Colonic mucosa (tissue), 4 donors: Measurements from ENCODE around the gene MCM3. TPM values are rescaled to one million over a fixed set of nuclear protein-coding genes. Genes with fewer than 3 reads are reported as not detected.

Experiments used
- DNase-seq: peaks from one replicate; pipeline ENCODE4 v3.0.0-alpha.2; 2020
- H3K27ac ChIP-seq: fragments of 200-600 bp; one replicate; pipeline ENCODE4 v1.8.0; 2021
- H3K27me3 ChIP-seq: fragments of 200-600 bp; one replicate; pipeline ENCODE4 v1.8.0; 2021
- H3K36me3 ChIP-seq: fragments of 200-600 bp; one replicate; pipeline ENCODE4 v1.8.0; 2021
- H3K4me1 ChIP-seq: fragments of 200-600 bp; one replicate; pipeline ENCODE4 v1.8.0; 2021; ENCODE audit warnings: mild to moderate bottlenecking
- H3K4me3 ChIP-seq: fragments of 200-600 bp; one replicate; pipeline ENCODE4 v1.8.0; 2021
- H3K9ac ChIP-seq, 2 donors: one replicate each; pipeline ENCODE4 v1.7.0; 2013; ENCODE audit warnings: control low read depth in 2 of 2, low read depth in 2 of 2, low read length in 2 of 2
- H3K9me3 ChIP-seq: fragments of 200-600 bp; one replicate; pipeline ENCODE4 v1.8.0; 2021
- CTCF ChIP-seq: fragments of 200-600 bp; IDR thresholded peaks from one replicate; pipeline ENCODE4 v1.8.0; 2022; ENCODE audit warnings: antibody characterized with exemption, mild to moderate bottlenecking
- intact Hi-C: fragments of 100-400 bp; cut with DNase I; formaldehyde crosslinking; loops from one replicate; pipeline ENCODE4 v1.14.1; 2022
- total RNA-seq, 2 donors: library from RNA; stranded (reverse); fragmentation: NEBNext Ultra II Directional in 1 of 2; extraction: Animal tissue kit (Norgen Biotek cat#: 25700) in 1 of 2; gene quantifications; one replicate each; pipeline ENCODE4 v1.2.1, GENCODE V29; 2021
- donor health status: healthy.
- donor health status: DM: no; HTN: no; CAD: no.
- donor health status: DM: no; HTN: no; CAD: no.

The MCM3 gene
- total RNA-seq, 2 donors from 2014 or later: 28.9 to 117 TPM

DNA sequence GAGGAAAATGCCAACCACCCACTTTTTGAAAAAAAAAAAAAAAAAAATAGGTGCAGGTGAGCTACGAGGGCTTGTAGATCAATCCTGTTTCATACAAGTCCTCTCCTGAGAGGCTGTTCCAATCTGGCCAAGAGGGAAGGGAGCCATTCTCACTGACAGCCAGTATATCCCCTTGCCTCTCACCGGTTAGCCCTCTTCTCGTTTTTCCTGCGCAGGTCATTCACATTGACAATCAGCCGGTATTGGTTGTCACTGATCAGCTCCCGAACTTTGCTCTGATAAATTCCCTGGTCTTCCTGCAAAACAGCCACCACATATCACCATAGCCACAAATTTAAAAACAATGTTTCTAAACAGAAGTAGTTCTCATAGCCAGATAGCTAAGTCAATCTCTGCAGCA is 1.4 kb downstream of the MCM3 start:
- Histone ChIP-seq H3K36me3 (no peaks in the 10 kb centered on the region), H3K27me3 (no peaks in the 10 kb centered on the region), H3K4me3 (no peak overlapping the region), H3K4me1 (peaks cover 5% of the 10 kb centered on the region), H3K9me3 (no peaks in the 10 kb centered on the region), H3K27ac (no peak overlapping the region), H3K9ac (peak overlapping the region in 1 of 2 donors; percentile 41)
- intact Hi-C loops: loop anchor here (5.0 kb wide), 1 partner anchor 384 kb away; no protein-coding TSS in a partner anchor
- DNase-seq: no peak
- no peak for TF ChIP-seq CTCF

- Histone ChIP-seq H3K36me3 (peaks cover 8% of the 10 kb centered on the region), H3K27ac (no peak overlapping the region), H3K27me3 (no peaks in the 10 kb centered on the region), H3K4me3 (no peak overlapping the region), H3K4me1 (no peaks in the 10 kb centered on the region), H3K9ac (no peak overlapping the region), H3K9me3 (no peaks in the 10 kb centered on the region)
- DNase-seq: no peak
- TF ChIP-seq CTCF: no peak
- intact Hi-C loops: no loop called here
Observed at GRCh38 chr6:52276130-52276529, 8.4 kb downstream of the MCM3 start.

GRCh38 chr6:52271852-52272460 is 12.6 kb downstream of the MCM3 start:
- Histone ChIP-seq H3K36me3 (peaks cover 14% of the 10 kb centered on the region), H3K9me3 (no peaks in the 10 kb centered on the region), H3K4me1 (no peaks in the 10 kb centered on the region), H3K4me3 (no peak overlapping the region), H3K27ac (no peak overlapping the region), H3K9ac (no peak overlapping the region), H3K27me3 (no peaks in the 10 kb centered on the region)
- no peak for DNase-seq
- TF ChIP-seq CTCF: no peak
- intact Hi-C loops: no loop called here

GRCh38 chr6:52263709-52264540 is 20.6 kb downstream of the MCM3 start:
- Histone ChIP-seq H3K4me3 (no peak overlapping the region), H3K27ac (no peak overlapping the region), H3K9me3 (no peaks in the 10 kb centered on the region), H3K4me1 (no peaks in the 10 kb centered on the region), H3K36me3 (peaks cover 7% of the 10 kb centered on the region), H3K27me3 (no peaks in the 10 kb centered on the region), H3K9ac (no peak overlapping the region)
- TF ChIP-seq CTCF: peak; percentile 88
- intact Hi-C loops: loop anchor here (10.0 kb wide), 1 partner anchor 99 kb away; no protein-coding TSS in a partner anchor
- DNase-seq: peak; percentile 56

GRCh38 chr6:52262620-52263344 is 21.8 kb downstream of the MCM3 start:
- H3K9ac ChIP-seq: no peak overlapping the region
- H3K4me1 ChIP-seq: no peaks in the 10 kb centered on the region
- no peak overlapping the region for H3K27ac ChIP-seq
- no peak for DNase-seq
- no peaks in the 10 kb centered on the region for H3K27me3 ChIP-seq
- H3K4me3 ChIP-seq: no peak overlapping the region
- TF ChIP-seq CTCF: no peak
- intact Hi-C loops: loop anchor here (10.0 kb wide), 1 partner anchor 98 kb away; no protein-coding TSS in a partner anchor
- H3K9me3 ChIP-seq: no peaks in the 10 kb centered on the region
- H3K36me3 ChIP-seq: peaks cover 7% of the 10 kb centered on the region
